Astrocyte (in vitro differentiated cells and primary cell): Measurements from ENCODE around the gene HVCN1.

ENCODE experiments used
- EZH2 ChIP-seq: IDR thresholded peaks from 2 replicates; pipeline ENCODE4 v1.6.1; 2012; ENCODE audit warnings: mild to moderate bottlenecking, low read length, inconsistent platforms; ENCODE audit not compliant: insufficient read depth
- TF ChIP-seq, protein P1 (sequence below): IDR thresholded peaks from 2 replicates; pipeline ENCODE4 v1.5.1; 2011; ENCODE audit warnings: low read depth, mild to moderate bottlenecking, inconsistent platforms, low read length, moderate library complexity; ENCODE audit not compliant: insufficient read depth

GRCh38 chr12:110725267-110725666, 36.4 kb upstream of the HVCN1 start:
- TF ChIP-seq, protein P1, sequence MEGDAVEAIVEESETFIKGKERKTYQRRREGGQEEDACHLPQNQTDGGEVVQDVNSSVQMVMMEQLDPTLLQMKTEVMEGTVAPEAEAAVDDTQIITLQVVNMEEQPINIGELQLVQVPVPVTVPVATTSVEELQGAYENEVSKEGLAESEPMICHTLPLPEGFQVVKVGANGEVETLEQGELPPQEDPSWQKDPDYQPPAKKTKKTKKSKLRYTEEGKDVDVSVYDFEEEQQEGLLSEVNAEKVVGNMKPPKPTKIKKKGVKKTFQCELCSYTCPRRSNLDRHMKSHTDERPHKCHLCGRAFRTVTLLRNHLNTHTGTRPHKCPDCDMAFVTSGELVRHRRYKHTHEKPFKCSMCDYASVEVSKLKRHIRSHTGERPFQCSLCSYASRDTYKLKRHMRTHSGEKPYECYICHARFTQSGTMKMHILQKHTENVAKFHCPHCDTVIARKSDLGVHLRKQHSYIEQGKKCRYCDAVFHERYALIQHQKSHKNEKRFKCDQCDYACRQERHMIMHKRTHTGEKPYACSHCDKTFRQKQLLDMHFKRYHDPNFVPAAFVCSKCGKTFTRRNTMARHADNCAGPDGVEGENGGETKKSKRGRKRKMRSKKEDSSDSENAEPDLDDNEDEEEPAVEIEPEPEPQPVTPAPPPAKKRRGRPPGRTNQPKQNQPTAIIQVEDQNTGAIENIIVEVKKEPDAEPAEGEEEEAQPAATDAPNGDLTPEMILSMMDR, result no peak
- no peak for TF ChIP-seq EZH2
